Measurements from ENCODE around the gene SNX5. TPM values are rescaled to one million over a fixed set of nuclear protein-coding genes. Genes with fewer than 3 reads are reported as not detected.

Gene SNX5
- total and polyA plus RNA-seq, 9 of the 15 experiments (the other 6 are each of a cell fraction or from before 2014, with no cell fraction given): 53.5 to 276 (median 160) TPM

DNA sequence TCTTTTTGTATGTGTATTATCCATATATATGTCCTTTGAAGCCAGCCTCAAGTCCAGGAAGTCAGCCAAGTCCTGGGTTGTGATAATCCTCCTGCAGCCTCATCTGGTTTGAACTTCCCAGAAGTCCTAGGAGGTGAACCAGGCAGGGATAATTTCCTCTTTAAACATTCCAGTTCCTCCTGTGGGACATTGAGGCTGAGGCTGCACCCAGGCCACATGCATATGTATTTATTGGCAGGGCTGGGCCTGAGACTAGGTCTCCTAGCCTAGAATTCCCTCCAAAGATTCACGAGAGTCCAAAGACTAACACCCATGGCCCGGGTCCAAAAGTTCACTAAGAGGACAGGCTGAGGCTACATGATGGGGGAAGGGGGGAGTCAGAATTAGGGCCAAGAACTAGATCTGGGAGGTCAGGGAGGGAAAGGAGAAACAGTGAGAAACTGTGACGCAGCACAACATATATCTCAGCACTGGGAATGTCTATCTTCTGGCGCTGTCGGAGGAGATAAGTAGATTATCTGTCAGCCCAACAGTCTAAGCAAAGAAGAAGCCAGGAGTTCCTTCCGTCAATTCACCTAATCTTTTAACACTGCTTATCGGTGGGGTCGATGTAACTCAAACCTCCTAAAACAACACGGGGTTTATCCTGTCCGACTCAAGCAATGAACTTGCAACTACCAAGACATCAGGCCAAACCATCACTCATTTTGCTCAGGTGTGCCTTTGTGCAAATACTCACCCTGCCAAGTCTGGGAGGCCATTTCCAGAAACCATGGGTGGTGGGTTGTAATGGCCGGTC, 43.3 kb downstream of the SNX5 start (continued):
- TF ChIP-seq, protein P1, sequence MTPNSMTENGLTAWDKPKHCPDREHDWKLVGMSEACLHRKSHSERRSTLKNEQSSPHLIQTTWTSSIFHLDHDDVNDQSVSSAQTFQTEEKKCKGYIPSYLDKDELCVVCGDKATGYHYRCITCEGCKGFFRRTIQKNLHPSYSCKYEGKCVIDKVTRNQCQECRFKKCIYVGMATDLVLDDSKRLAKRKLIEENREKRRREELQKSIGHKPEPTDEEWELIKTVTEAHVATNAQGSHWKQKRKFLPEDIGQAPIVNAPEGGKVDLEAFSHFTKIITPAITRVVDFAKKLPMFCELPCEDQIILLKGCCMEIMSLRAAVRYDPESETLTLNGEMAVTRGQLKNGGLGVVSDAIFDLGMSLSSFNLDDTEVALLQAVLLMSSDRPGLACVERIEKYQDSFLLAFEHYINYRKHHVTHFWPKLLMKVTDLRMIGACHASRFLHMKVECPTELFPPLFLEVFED (CRISPR knock-in tag; conservative IDR thresholded peaks at IDR 0.05): no peak
- peak; percentile 70; the same call in 1 of the 2 replicates for TF ChIP-seq POLR2AphosphoS5 (IDR thresholded peaks at IDR 0.05; ENCODE audit: control insufficient read depth, insufficient read depth, low read depth, low read length)
- TF ChIP-seq TAF9B (IDR thresholded peaks at IDR 0.05; ENCODE audit: partially characterized antibody): peak; percentile 24
- TF ChIP-seq ZNF239 (CRISPR knock-in tag; IDR thresholded peaks at IDR 0.05): no peak
- no peak for TF ChIP-seq PHTF2 (CRISPR knock-in tag; IDR thresholded peaks at IDR 0.05)
- no peak for TF ChIP-seq TGIF2 (CRISPR knock-in tag; IDR thresholded peaks at IDR 0.05)
- TF ChIP-seq, protein P2, sequence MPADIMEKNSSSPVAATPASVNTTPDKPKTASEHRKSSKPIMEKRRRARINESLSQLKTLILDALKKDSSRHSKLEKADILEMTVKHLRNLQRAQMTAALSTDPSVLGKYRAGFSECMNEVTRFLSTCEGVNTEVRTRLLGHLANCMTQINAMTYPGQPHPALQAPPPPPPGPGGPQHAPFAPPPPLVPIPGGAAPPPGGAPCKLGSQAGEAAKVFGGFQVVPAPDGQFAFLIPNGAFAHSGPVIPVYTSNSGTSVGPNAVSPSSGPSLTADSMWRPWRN (IDR thresholded peaks at IDR 0.05; ENCODE audit: low read depth): peak; percentile 49; the same call in 1 of the 2 replicates
- no peak for TF ChIP-seq POU5F1 (IDR thresholded peaks at IDR 0.05; ENCODE audit: borderline replicate concordance, low read depth, low read length, partially characterized antibody)
- no peak for TF ChIP-seq MXI1 (IDR thresholded peaks at IDR 0.05; ENCODE audit: low read depth, low read length)
- no peak for TF ChIP-seq SREBF2 (CRISPR knock-in tag; IDR thresholded peaks at IDR 0.05)
- TF ChIP-seq RAD21 (CRISPR knock-in tag; conservative IDR thresholded peaks at IDR 0.05 in 1 of 2, IDR thresholded peaks at IDR 0.05 in 1 of 2): no peak
- TF ChIP-seq, protein P3, sequence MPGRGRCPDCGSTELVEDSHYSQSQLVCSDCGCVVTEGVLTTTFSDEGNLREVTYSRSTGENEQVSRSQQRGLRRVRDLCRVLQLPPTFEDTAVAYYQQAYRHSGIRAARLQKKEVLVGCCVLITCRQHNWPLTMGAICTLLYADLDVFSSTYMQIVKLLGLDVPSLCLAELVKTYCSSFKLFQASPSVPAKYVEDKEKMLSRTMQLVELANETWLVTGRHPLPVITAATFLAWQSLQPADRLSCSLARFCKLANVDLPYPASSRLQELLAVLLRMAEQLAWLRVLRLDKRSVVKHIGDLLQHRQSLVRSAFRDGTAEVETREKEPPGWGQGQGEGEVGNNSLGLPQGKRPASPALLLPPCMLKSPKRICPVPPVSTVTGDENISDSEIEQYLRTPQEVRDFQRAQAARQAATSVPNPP (IDR thresholded peaks at IDR 0.05; ENCODE audit: borderline replicate concordance, insufficient read depth, insufficient read length): no peak
- no peak for TF ChIP-seq CHD2 (IDR thresholded peaks at IDR 0.05; ENCODE audit: low read depth, low read length)
- no peak for TF ChIP-seq POLR2H (tag; IDR thresholded peaks at IDR 0.05; ENCODE audit: low read depth)
- TF ChIP-seq SIN3B (IDR thresholded peaks at IDR 0.05; ENCODE audit: low read depth): no peak
- TF ChIP-seq CBFA2T2 (conservative IDR thresholded peaks at IDR 0.05): peak; percentile 95
- peak; percentile 26; the same call in 1 of the 2 replicates for TF ChIP-seq ZFX (CRISPR knock-in tag; IDR thresholded peaks at IDR 0.05)
- TF ChIP-seq, protein P4, sequence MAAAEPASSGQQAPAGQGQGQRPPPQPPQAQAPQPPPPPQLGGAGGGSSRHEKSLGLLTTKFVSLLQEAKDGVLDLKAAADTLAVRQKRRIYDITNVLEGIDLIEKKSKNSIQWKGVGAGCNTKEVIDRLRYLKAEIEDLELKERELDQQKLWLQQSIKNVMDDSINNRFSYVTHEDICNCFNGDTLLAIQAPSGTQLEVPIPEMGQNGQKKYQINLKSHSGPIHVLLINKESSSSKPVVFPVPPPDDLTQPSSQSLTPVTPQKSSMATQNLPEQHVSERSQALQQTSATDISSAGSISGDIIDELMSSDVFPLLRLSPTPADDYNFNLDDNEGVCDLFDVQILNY (CRISPR knock-in tag; IDR thresholded peaks at IDR 0.05): no peak
- peak; percentile 66 for TF ChIP-seq ZNF316 (IDR thresholded peaks at IDR 0.05)
- peak; percentile 87 for TF ChIP-seq ZNF644 (tag; IDR thresholded peaks at IDR 0.05; ENCODE audit: low read depth)
- TF ChIP-seq, protein P5, sequence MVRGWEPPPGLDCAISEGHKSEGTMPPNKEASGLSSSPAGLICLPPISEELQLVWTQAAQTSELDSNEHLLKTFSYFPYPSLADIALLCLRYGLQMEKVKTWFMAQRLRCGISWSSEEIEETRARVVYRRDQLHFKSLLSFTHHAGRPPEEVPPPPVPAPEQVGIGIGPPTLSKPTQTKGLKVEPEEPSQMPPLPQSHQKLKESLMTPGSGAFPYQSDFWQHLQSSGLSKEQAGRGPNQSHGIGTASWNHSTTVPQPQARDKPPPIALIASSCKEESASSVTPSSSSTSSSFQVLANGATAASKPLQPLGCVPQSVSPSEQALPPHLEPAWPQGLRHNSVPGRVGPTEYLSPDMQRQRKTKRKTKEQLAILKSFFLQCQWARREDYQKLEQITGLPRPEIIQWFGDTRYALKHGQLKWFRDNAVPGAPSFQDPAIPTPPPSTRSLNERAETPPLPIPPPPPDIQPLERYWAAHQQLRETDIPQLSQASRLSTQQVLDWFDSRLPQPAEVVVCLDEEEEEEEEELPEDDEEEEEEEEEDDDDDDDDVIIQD (CRISPR knock-in tag; IDR thresholded peaks at IDR 0.05): no peak

Data from K562 (cell line).